CD4-positive, alpha-beta T cell treated with Interleukin-17A for 4 hours (primary cell): ENCODE data around the gene PPP1CC.

Experiments used
- DNase-seq: peaks from one replicate; pipeline ENCODE4 v3.0.0-alpha.2; 2020; ENCODE audit warnings: mixed read lengths

The PPP1CC gene

GRCh38 chr12:110720516-110720915, 22.2 kb downstream of the PPP1CC start:
- no peak for DNase-seq

GRCh38 chr12:110718222-110718908, 24.3 kb downstream of the PPP1CC start:
- no peak for DNase-seq

- DNase-seq = no peak
Measured at GRCh38 chr12:110717037-110717436, 25.7 kb downstream of the PPP1CC start.

- DNase-seq = no peak
Measured at GRCh38 chr12:110708917-110709316, 33.8 kb downstream of the PPP1CC start.

GRCh38 chr12:110705309-110705708, 37.4 kb downstream of the PPP1CC start:
- no peak for DNase-seq

GRCh38 chr12:110704750-110705149, 37.9 kb downstream of the PPP1CC start:
- peak; percentile 17 for DNase-seq

- no peak for DNase-seq
Measured at GRCh38 chr12:110704231-110704630, 38.5 kb downstream of the PPP1CC start.

- no peak for DNase-seq
Measured at GRCh38 chr12:110702081-110702480, 40.6 kb downstream of the PPP1CC start.

- DNase-seq = no peak
Measured at GRCh38 chr12:110699591-110700445, 42.9 kb downstream of the PPP1CC start.

GRCh38 chr12:110698171-110698902, 44.4 kb downstream of the PPP1CC start:
- DNase-seq = peak; percentile 83

- no peak for DNase-seq
Measured at GRCh38 chr12:110697236-110697635, 45.5 kb downstream of the PPP1CC start.

GRCh38 chr12:110696283-110696682, 46.4 kb downstream of the PPP1CC start:
- DNase-seq = no peak

GRCh38 chr12:110694330-110694901, 48.3 kb downstream of the PPP1CC start:
- no peak for DNase-seq

GRCh38 chr12:110693731-110694130, 49.0 kb downstream of the PPP1CC start:
- DNase-seq = peak; percentile 20

GRCh38 chr12:110690127-110690430, 52.6 kb downstream of the PPP1CC start:
- no peak for DNase-seq

GRCh38 chr12:110689281-110690126, 53.2 kb downstream of the PPP1CC start:
- peak; percentile 69 for DNase-seq

GRCh38 chr12:110688446-110689280, 54.0 kb downstream of the PPP1CC start, which contains the start of gene HVCN1:
Gene HVCN1, minus strand, starts transcription at chr12:110689115. Its CDS starts 5,870 bp downstream, at chr12:110683245.
- peak; percentile 68 for DNase-seq

GRCh38 chr12:110687396-110688169, 55.1 kb downstream of the PPP1CC start:
- no peak for DNase-seq

- no peak for DNase-seq
Measured at GRCh38 chr12:110686294-110686903, 56.3 kb downstream of the PPP1CC start.

GRCh38 chr12:110684312-110684836, 58.3 kb downstream of the PPP1CC start:
- no peak for DNase-seq
